Hepatocyte (in vitro differentiated cells): Measurements from ENCODE around the gene PTPRN2.

Source experiments
- EZH2 ChIP-seq: fragments of 200-600 bp; sonication (generic); IDR thresholded peaks from 2 replicates; pipeline ENCODE4 v1.6.1; 2016; ENCODE audit warnings: antibody characterized with exemption, mild to moderate bottlenecking, borderline replicate concordance
- TF ChIP-seq, protein P1 (sequence below): fragments of 200-600 bp; sonication (generic); IDR thresholded peaks from 2 replicates; pipeline ENCODE4 v1.5.1; 2016; ENCODE audit warnings: antibody characterized with exemption, mild to moderate bottlenecking; ENCODE audit not compliant: poor library complexity

DNA sequence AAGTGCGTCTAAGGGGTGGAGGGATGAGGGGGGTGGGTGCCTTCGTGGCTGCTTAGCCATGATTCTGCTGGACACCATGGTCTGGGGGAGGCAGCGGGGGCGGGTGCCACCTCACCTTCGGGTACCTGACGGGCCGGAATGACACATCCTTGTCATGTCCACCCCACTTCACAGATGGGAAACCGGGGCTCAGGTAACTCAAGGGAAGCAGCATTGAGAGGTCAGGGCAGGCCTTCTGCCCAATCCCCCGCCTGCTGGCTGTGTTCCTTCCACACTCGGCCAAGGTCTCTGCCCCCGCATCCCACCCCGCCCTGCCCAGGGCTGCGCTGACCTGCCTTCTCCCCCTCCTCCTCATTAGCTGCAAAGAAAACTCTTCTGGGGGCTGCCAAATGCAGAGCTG lies 598.0 kb downstream of the PTPRN2 start:
- TF ChIP-seq EZH2, result no peak
- TF ChIP-seq, protein P1, sequence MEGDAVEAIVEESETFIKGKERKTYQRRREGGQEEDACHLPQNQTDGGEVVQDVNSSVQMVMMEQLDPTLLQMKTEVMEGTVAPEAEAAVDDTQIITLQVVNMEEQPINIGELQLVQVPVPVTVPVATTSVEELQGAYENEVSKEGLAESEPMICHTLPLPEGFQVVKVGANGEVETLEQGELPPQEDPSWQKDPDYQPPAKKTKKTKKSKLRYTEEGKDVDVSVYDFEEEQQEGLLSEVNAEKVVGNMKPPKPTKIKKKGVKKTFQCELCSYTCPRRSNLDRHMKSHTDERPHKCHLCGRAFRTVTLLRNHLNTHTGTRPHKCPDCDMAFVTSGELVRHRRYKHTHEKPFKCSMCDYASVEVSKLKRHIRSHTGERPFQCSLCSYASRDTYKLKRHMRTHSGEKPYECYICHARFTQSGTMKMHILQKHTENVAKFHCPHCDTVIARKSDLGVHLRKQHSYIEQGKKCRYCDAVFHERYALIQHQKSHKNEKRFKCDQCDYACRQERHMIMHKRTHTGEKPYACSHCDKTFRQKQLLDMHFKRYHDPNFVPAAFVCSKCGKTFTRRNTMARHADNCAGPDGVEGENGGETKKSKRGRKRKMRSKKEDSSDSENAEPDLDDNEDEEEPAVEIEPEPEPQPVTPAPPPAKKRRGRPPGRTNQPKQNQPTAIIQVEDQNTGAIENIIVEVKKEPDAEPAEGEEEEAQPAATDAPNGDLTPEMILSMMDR, result no peak
